Activated T-helper 2 cell treated with anti-CD3 and anti-CD28 coated beads, Interferon-gamma antibody, Interleukin-2, Interleukin-4, amounts not matched to agents 10 μg/mL and 5 μg/mL and 100 μg/mL, durations not matched to agents 14 hours and 24 hours and 36 hours (primary cell): ENCODE results near the gene CCDC167. TPM values are rescaled to one million over a fixed set of nuclear protein-coding genes. Genes with fewer than 3 reads are reported as not detected.

Source experiments
- DNase-seq: peaks from one replicate; pipeline ENCODE4 v3.0.0; 2021; ENCODE audit warnings: low spot score
- H3K27ac Mint-ChIP-seq: one replicate; pipeline ENCODE4 v1.8.0; 2021; ENCODE audit warnings: mixed read lengths
- H3K27me3 Mint-ChIP-seq: one replicate; pipeline ENCODE4 v1.8.0; 2021; ENCODE audit warnings: low read depth, mixed read lengths
- H3K36me3 Mint-ChIP-seq: one replicate; pipeline ENCODE4 v1.8.0; 2021; ENCODE audit warnings: low read depth, mixed read lengths
- H3K4me1 Mint-ChIP-seq: one replicate; pipeline ENCODE4 v1.8.0; 2021; ENCODE audit warnings: low read depth, mixed read lengths
- H3K4me3 Mint-ChIP-seq: one replicate; pipeline ENCODE4 v1.8.0; 2021; ENCODE audit warnings: low read depth, mild to moderate bottlenecking, moderate library complexity, mixed read lengths
- H3K9me3 Mint-ChIP-seq: one replicate; pipeline ENCODE4 v1.8.0; 2021; ENCODE audit warnings: mixed read lengths
- intact Hi-C: fragments of 100-400 bp; cut with micrococcal nuclease; formaldehyde crosslinking; loops from one replicate; pipeline ENCODE4 v1.15.1; 2023
- total RNA-seq: library from RNA; stranded (reverse); gene quantifications from 2 replicates; pipeline ENCODE4 v1.2.3, GENCODE V29; 2022

CCDC167 gene
- total RNA-seq, 1 donor from 2014 or later: 76.9 TPM

- no peak for DNase-seq
- Mint-ChIP-seq H3K27me3 (no peaks in the 10 kb centered on the region), H3K4me1 (no peaks in the 10 kb centered on the region), H3K36me3 (peaks cover 57% of the 10 kb centered on the region), H3K27ac (no peak overlapping the region), H3K9me3 (no peaks in the 10 kb centered on the region), H3K4me3 (no peak overlapping the region)
- intact Hi-C loops: no loop called here
Observed at GRCh38 chr6:37480951-37481534, 18.6 kb downstream of the CCDC167 start.

- H3K27ac Mint-ChIP-seq: no peak overlapping the region
- no peaks in the 10 kb centered on the region for H3K27me3 Mint-ChIP-seq
- no peaks in the 10 kb centered on the region for H3K9me3 Mint-ChIP-seq
- peaks cover 60% of the 10 kb centered on the region for H3K36me3 Mint-ChIP-seq
- no peak for DNase-seq
- H3K4me3 Mint-ChIP-seq: no peak overlapping the region
- intact Hi-C loops: no loop called here
- no peaks in the 10 kb centered on the region for H3K4me1 Mint-ChIP-seq
Observed at GRCh38 chr6:37480118-37480736, 19.5 kb downstream of the CCDC167 start.

- intact Hi-C loops: no loop called here
- Mint-ChIP-seq H3K27me3 (no peaks in the 10 kb centered on the region), H3K4me3 (no peak overlapping the region), H3K9me3 (no peaks in the 10 kb centered on the region), H3K27ac (no peak overlapping the region), H3K4me1 (no peaks in the 10 kb centered on the region), H3K36me3 (peaks cover 67% of the 10 kb centered on the region)
- DNase-seq: no peak
Observed at GRCh38 chr6:37479266-37479854, 20.3 kb downstream of the CCDC167 start.

GRCh38 chr6:37478827-37479226, 20.9 kb downstream of the CCDC167 start:
- Mint-ChIP-seq H3K4me3 (no peak overlapping the region), H3K27ac (no peak overlapping the region), H3K9me3 (no peaks in the 10 kb centered on the region), H3K27me3 (no peaks in the 10 kb centered on the region), H3K36me3 (peaks cover 72% of the 10 kb centered on the region), H3K4me1 (no peaks in the 10 kb centered on the region)
- intact Hi-C loops: no loop called here
- no peak for DNase-seq

- Mint-ChIP-seq H3K27me3 (no peaks in the 10 kb centered on the region), H3K27ac (no peak overlapping the region), H3K9me3 (no peaks in the 10 kb centered on the region), H3K4me3 (no peak overlapping the region), H3K4me1 (no peaks in the 10 kb centered on the region), H3K36me3 (peaks cover 76% of the 10 kb centered on the region)
- DNase-seq: no peak
- intact Hi-C loops: no loop called here
Observed at GRCh38 chr6:37477656-37478435, 21.8 kb downstream of the CCDC167 start.

GRCh38 chr6:37477191-37477590, 22.5 kb downstream of the CCDC167 start:
- intact Hi-C loops: no loop called here
- no peak overlapping the region for H3K27ac Mint-ChIP-seq
- H3K36me3 Mint-ChIP-seq: peaks cover 76% of the 10 kb centered on the region
- no peaks in the 10 kb centered on the region for H3K4me1 Mint-ChIP-seq
- no peak overlapping the region for H3K4me3 Mint-ChIP-seq
- H3K9me3 Mint-ChIP-seq: no peaks in the 10 kb centered on the region
- no peaks in the 10 kb centered on the region for H3K27me3 Mint-ChIP-seq
- DNase-seq: no peak

DNA sequence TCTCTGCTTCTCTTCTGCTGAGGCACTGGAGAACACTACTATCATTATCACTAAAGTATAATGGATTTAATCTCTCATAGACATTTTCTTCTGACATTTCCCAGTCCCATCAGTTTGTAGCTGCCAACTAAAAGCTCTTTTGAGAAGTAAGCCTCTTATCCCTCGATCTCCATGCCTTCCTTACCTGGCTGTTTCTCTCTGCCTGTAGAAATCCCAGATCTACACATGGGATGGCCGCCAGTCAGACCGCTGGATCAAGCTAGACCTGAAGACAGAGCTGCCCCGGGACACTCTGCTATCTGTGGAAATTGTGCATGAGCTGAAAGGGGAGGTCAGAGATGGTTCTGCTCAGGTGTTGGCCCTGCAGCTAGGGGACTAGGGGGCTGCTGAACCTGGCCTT, 25.4 kb downstream of the CCDC167 start:
- DNase-seq: no peak
- no peaks in the 10 kb centered on the region for H3K27me3 Mint-ChIP-seq
- no peaks in the 10 kb centered on the region for H3K9me3 Mint-ChIP-seq
- intact Hi-C loops: no loop called here
- no peak overlapping the region for H3K27ac Mint-ChIP-seq
- H3K4me3 Mint-ChIP-seq: no peak overlapping the region
- H3K4me1 Mint-ChIP-seq: no peaks in the 10 kb centered on the region
- peaks cover 87% of the 10 kb centered on the region for H3K36me3 Mint-ChIP-seq

DNA sequence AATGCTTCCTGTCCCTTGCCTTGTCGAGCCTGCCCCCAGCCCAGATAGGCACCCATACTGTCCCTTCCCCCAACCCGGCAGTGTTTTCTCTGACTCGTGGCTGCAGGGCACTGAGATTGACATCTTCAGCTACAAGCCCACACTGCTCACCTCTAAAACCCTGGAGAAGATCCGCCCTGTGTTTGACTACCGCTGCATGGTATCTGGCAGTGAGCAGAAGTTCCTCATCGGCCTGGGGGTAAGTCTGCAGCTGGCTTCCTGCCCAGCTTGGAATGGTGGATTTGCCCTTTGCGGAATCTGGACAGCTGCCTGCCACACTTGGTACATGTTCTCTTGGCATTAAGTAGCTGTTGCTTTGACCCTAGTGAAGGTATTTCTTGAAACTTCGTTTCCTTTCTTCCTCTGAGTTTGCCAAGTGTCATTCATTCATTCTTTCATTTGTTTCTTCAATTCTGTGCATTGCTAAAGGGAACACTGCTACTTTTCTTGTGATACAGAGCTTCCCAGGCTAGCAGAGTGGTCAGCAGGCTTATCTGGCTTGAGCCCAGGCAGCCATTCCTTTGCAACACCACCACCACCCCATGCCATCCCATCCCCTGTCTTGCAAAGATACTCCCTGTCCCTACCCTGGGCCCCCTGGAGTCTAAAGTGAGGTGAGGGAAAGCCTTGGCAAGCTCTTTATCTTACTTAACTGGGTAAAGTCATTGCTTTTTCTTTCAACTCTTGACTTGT, 26.2 kb downstream of the CCDC167 start:
- Mint-ChIP-seq H3K36me3 (peaks cover 85% of the 10 kb centered on the region), H3K4me1 (no peaks in the 10 kb centered on the region), H3K27me3 (no peaks in the 10 kb centered on the region), H3K9me3 (no peaks in the 10 kb centered on the region), H3K27ac (no peak overlapping the region), H3K4me3 (no peak overlapping the region)
- DNase-seq: no peak
- intact Hi-C loops: no loop called here

DNA sequence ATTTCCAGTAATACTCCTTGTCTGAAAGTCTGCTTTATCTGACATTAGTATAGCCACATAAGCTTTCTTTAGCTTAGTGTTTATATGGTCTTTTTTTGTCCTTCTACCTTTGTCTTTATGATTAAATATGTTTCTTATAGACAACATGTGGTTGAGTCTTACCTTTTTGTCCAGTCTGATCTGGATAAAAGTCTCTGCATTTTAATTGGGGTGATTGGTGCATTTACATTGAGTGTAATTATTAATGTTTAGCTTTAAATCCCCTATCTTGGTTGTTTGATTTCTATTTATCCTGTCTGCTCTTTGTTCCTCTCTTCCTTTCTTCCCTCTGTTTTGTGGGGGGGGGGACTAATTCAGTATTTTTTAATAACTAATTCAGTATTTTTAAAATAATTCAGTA, 32.0 kb downstream of the CCDC167 start:
- H3K27me3 Mint-ChIP-seq: no peaks in the 10 kb centered on the region
- intact Hi-C loops: no loop called here
- no peaks in the 10 kb centered on the region for H3K4me1 Mint-ChIP-seq
- peaks cover 84% of the 10 kb centered on the region for H3K36me3 Mint-ChIP-seq
- DNase-seq: no peak
- peaks cover 12% of the 10 kb centered on the region for H3K9me3 Mint-ChIP-seq
- no peak overlapping the region for H3K27ac Mint-ChIP-seq
- no peak overlapping the region for H3K4me3 Mint-ChIP-seq

DNA sequence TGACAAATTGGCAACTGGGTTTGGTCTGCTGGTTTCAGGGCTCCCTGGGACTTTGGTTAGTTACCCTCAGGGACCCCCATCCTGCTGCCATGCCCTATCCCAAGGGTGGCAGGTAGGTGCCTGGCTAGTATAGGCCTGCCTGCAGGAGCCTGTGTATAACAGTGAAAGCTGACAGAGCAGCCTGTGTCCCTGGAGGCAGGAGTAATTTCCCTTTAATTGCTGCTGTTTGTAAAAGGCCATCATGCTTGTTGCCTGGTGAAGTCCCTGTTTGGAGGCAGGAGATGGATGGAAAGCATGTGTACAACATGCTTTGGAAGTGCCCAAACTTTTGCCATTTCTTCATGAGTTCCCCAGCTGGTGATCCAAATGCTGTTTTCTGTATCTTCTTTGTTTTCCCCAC, 36.6 kb downstream of the CCDC167 start:
- H3K4me3 Mint-ChIP-seq: no peak overlapping the region
- H3K4me1 Mint-ChIP-seq: no peaks in the 10 kb centered on the region
- DNase-seq: no peak
- intact Hi-C loops: no loop called here
- H3K27ac Mint-ChIP-seq: no peak overlapping the region
- H3K27me3 Mint-ChIP-seq: no peaks in the 10 kb centered on the region
- peaks cover 83% of the 10 kb centered on the region for H3K36me3 Mint-ChIP-seq
- H3K9me3 Mint-ChIP-seq: peaks cover 9% of the 10 kb centered on the region

- H3K4me1 Mint-ChIP-seq: peaks cover 1% of the 10 kb centered on the region
- no peaks in the 10 kb centered on the region for H3K27me3 Mint-ChIP-seq
- H3K9me3 Mint-ChIP-seq: no peaks in the 10 kb centered on the region
- intact Hi-C loops: no loop called here
- H3K36me3 Mint-ChIP-seq: peaks cover 78% of the 10 kb centered on the region
- no peak overlapping the region for H3K27ac Mint-ChIP-seq
- DNase-seq: no peak
- no peak overlapping the region for H3K4me3 Mint-ChIP-seq
Observed at GRCh38 chr6:37460805-37461204, 38.9 kb downstream of the CCDC167 start.

GRCh38 chr6:37459981-37460800, 39.5 kb downstream of the CCDC167 start:
- H3K27ac Mint-ChIP-seq: no peak overlapping the region
- DNase-seq: no peak
- peaks cover 78% of the 10 kb centered on the region for H3K36me3 Mint-ChIP-seq
- H3K27me3 Mint-ChIP-seq: no peaks in the 10 kb centered on the region
- intact Hi-C loops: no loop called here
- H3K4me3 Mint-ChIP-seq: no peak overlapping the region
- peaks cover 1% of the 10 kb centered on the region for H3K4me1 Mint-ChIP-seq
- no peaks in the 10 kb centered on the region for H3K9me3 Mint-ChIP-seq
